Erythroblast (primary cell): Measurements from ENCODE around the gene RNF39.

Experiments
- GATA1 ChIP-seq: IDR thresholded peaks from 2 replicates; pipeline ENCODE4 v1.6.1; 2011; ENCODE audit warnings: low read depth, mild to moderate bottlenecking, control low read depth, low read length, moderate library complexity
- POLR2A ChIP-seq: IDR thresholded peaks from 2 replicates; pipeline ENCODE4 v1.6.1; 2011; ENCODE audit warnings: mild to moderate bottlenecking, low read length

GRCh38 chr6:30037182-30037788, 38.3 kb downstream of the RNF39 start:
- TF ChIP-seq POLR2A = no peak
- no peak for TF ChIP-seq GATA1
